Osteocyte (in vitro differentiated cells): ENCODE data around the gene MEGF11. TPM values are rescaled to one million over a fixed set of nuclear protein-coding genes. Genes with fewer than 3 reads are reported as not detected.

Experiments used
- DNase-seq: peaks from one replicate; pipeline ENCODE4 v3.0.0; 2021; ENCODE audit warnings: mixed read lengths; ENCODE audit not compliant: unreplicated experiment; ENCODE audit errors: extremely low spot score
- H3K27ac Mint-ChIP-seq: one replicate; pipeline ENCODE4 v1.8.0; 2021; ENCODE audit warnings: mild to moderate bottlenecking, mixed read lengths; ENCODE audit not compliant: unreplicated experiment
- H3K27me3 Mint-ChIP-seq: one replicate; pipeline ENCODE4 v1.8.0; 2021; ENCODE audit warnings: mixed read lengths; ENCODE audit not compliant: unreplicated experiment
- H3K36me3 Mint-ChIP-seq: one replicate; pipeline ENCODE4 v1.8.0; 2021; ENCODE audit warnings: mixed read lengths; ENCODE audit not compliant: unreplicated experiment
- H3K4me1 Mint-ChIP-seq: one replicate; pipeline ENCODE4 v1.8.0; 2021; ENCODE audit warnings: mixed read lengths; ENCODE audit not compliant: unreplicated experiment
- H3K4me3 Mint-ChIP-seq: one replicate; pipeline ENCODE4 v1.8.0; 2021; ENCODE audit warnings: mild to moderate bottlenecking, moderate library complexity, mixed read lengths; ENCODE audit not compliant: unreplicated experiment
- H3K9me3 Mint-ChIP-seq: one replicate; pipeline ENCODE4 v1.8.0; 2021; ENCODE audit warnings: mixed read lengths; ENCODE audit not compliant: unreplicated experiment
- CTCF ChIP-seq: fragments of 200-600 bp; sonication (generic); IDR thresholded peaks from 2 replicates; pipeline ENCODE4 v1.5.0; 2021; ENCODE audit warnings: antibody characterized with exemption, mild to moderate bottlenecking, moderate library complexity
- total RNA-seq: library from RNA; stranded (reverse); gene quantifications from 2 replicates; pipeline ENCODE4 v1.2.1, GENCODE V29; 2021

MEGF11 gene
- total RNA-seq, 1 donor from 2014 or later: not detected

- no peak overlapping the region for H3K27ac Mint-ChIP-seq
- no peaks in the 10 kb centered on the region for H3K4me1 Mint-ChIP-seq
- H3K9me3 Mint-ChIP-seq: no peaks in the 10 kb centered on the region
- peaks cover 79% of the 10 kb centered on the region for H3K27me3 Mint-ChIP-seq
- DNase-seq: no peak
- no peaks in the 10 kb centered on the region for H3K36me3 Mint-ChIP-seq
- no peak for TF ChIP-seq CTCF
- no peak overlapping the region for H3K4me3 Mint-ChIP-seq
Observed at GRCh38 chr15:66096688-66097058, 156.9 kb downstream of the MEGF11 start.

GRCh38 chr15:66095871-66096687 is 157.5 kb downstream of the MEGF11 start:
- no peaks in the 10 kb centered on the region for H3K4me1 Mint-ChIP-seq
- H3K4me3 Mint-ChIP-seq: no peak overlapping the region
- peaks cover 79% of the 10 kb centered on the region for H3K27me3 Mint-ChIP-seq
- no peak for DNase-seq
- no peak overlapping the region for H3K27ac Mint-ChIP-seq
- no peaks in the 10 kb centered on the region for H3K36me3 Mint-ChIP-seq
- no peaks in the 10 kb centered on the region for H3K9me3 Mint-ChIP-seq
- no peak for TF ChIP-seq CTCF

- no peak overlapping the region for H3K27ac Mint-ChIP-seq
- H3K27me3 Mint-ChIP-seq: peaks cover 79% of the 10 kb centered on the region
- no peak for TF ChIP-seq CTCF
- H3K4me1 Mint-ChIP-seq: no peaks in the 10 kb centered on the region
- H3K4me3 Mint-ChIP-seq: no peak overlapping the region
- no peaks in the 10 kb centered on the region for H3K9me3 Mint-ChIP-seq
- no peak for DNase-seq
- H3K36me3 Mint-ChIP-seq: no peaks in the 10 kb centered on the region
Observed at GRCh38 chr15:66094331-66094730, 159.2 kb downstream of the MEGF11 start.

GRCh38 chr15:66092053-66093016 is 161.2 kb downstream of the MEGF11 start:
- Mint-ChIP-seq H3K27ac (no peak overlapping the region), H3K4me1 (no peaks in the 10 kb centered on the region), H3K36me3 (no peaks in the 10 kb centered on the region), H3K4me3 (no peak overlapping the region), H3K27me3 (peaks cover 81% of the 10 kb centered on the region), H3K9me3 (no peaks in the 10 kb centered on the region)
- TF ChIP-seq CTCF: no peak
- DNase-seq: no peak

- H3K27me3 Mint-ChIP-seq: peaks cover 88% of the 10 kb centered on the region
- DNase-seq: no peak
Observed at GRCh38 chr15:66089509-66089908, 164.0 kb downstream of the MEGF11 start.

More at GRCh38 chr15:66089509-66089908, 164.0 kb downstream of the MEGF11 start:
- no peak for TF ChIP-seq CTCF
- Mint-ChIP-seq H3K4me1 (no peaks in the 10 kb centered on the region), H3K4me3 (no peak overlapping the region), H3K36me3 (no peaks in the 10 kb centered on the region), H3K27ac (no peak overlapping the region), H3K9me3 (no peaks in the 10 kb centered on the region)
